Adrenal gland (tissue), 5 donors: ENCODE data around the gene SORCS3.

Experiments used
- POLR2A ChIP-seq, 2 donors: fragments of 450-650 bp; IDR thresholded peaks; one replicate each; pipeline ENCODE4 v1.6.1; 2017; ENCODE audit warnings: antibody characterized with exemption in 2 of 2, mild to moderate bottlenecking in 2 of 2, moderate library complexity in 1 of 2
- TF ChIP-seq, protein P1 (sequence below), 6 experiments: fragments of 450-650 bp in 4 of 6; fragments of 200-600 bp in 2 of 6; sonication (generic) in 1 of 6; IDR thresholded peaks; 1 replicate in 5 of 6; 2 replicates in 1 of 6; pipeline versions ENCODE4 v1.5.1 to v1.8.0; 2016 to 2021; ENCODE audit warnings: antibody characterized with exemption in 6 of 6, mild to moderate bottlenecking in 2 of 6, moderate library complexity in 1 of 6
- donor health status: DM: no; HTN: no; CAD: no.

DNA sequence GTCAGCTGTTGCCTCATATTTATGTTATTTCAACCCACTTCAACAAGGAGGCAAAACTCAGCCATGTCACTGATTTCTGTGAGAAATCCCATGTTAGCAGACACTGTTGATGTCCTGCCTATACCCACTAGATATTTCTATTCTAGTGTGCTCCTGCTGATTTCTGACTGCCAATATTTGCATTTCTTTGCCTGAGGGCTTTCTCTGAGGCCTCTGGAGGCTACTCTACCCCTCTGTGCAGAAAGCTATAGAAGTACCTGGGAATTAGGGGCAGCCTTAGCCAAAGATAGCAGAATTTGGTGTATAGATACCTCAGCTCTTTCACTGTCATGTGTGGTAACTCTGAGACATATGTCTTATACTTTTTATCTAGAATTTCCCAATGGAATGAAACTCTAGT lies 348.8 kb downstream of the SORCS3 start:
- no peak for TF ChIP-seq POLR2A (IDR thresholded peaks at IDR 0.05)
- TF ChIP-seq, protein P1, sequence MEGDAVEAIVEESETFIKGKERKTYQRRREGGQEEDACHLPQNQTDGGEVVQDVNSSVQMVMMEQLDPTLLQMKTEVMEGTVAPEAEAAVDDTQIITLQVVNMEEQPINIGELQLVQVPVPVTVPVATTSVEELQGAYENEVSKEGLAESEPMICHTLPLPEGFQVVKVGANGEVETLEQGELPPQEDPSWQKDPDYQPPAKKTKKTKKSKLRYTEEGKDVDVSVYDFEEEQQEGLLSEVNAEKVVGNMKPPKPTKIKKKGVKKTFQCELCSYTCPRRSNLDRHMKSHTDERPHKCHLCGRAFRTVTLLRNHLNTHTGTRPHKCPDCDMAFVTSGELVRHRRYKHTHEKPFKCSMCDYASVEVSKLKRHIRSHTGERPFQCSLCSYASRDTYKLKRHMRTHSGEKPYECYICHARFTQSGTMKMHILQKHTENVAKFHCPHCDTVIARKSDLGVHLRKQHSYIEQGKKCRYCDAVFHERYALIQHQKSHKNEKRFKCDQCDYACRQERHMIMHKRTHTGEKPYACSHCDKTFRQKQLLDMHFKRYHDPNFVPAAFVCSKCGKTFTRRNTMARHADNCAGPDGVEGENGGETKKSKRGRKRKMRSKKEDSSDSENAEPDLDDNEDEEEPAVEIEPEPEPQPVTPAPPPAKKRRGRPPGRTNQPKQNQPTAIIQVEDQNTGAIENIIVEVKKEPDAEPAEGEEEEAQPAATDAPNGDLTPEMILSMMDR (IDR thresholded peaks at IDR 0.05), result no peak
